Trophoblast cell (in vitro differentiated cells and primary cell): ENCODE data around the gene TSHZ1.

ENCODE experiments used
- DNase-seq, 2 donors: peaks; one replicate each; pipeline ENCODE4 v3.0.0-alpha.2; 2016
- H2AFZ ChIP-seq: 2 replicates; pipeline ENCODE4 v1.6.1; 2013; ENCODE audit warnings: low read length, moderate library complexity, mild to moderate bottlenecking; ENCODE audit not compliant: insufficient read depth, poor library complexity
- H2AK5ac ChIP-seq: 2 replicates; pipeline ENCODE4 v1.6.1; 2013; ENCODE audit warnings: mild to moderate bottlenecking, low read length
- H2BK120ac ChIP-seq: 2 replicates; pipeline ENCODE4 v1.6.1; 2013; ENCODE audit warnings: low read length, mild to moderate bottlenecking, moderate library complexity; ENCODE audit not compliant: insufficient read depth, poor library complexity
- H2BK12ac ChIP-seq: 2 replicates; pipeline ENCODE4 v1.6.1; 2013; ENCODE audit warnings: mild to moderate bottlenecking, low read length, moderate library complexity
- H2BK5ac ChIP-seq: 2 replicates; pipeline ENCODE4 v1.6.1; 2013; ENCODE audit warnings: low read length, low read depth, moderate library complexity, mild to moderate bottlenecking; ENCODE audit not compliant: poor library complexity
- H3K14ac ChIP-seq: 2 replicates; pipeline ENCODE4 v1.6.1; 2013; ENCODE audit warnings: mild to moderate bottlenecking, low read length
- H3K18ac ChIP-seq: 2 replicates; pipeline ENCODE4 v1.6.1; 2013; ENCODE audit warnings: mild to moderate bottlenecking, low read length
- H3K23ac ChIP-seq: 2 replicates; pipeline ENCODE4 v1.6.1; 2013; ENCODE audit warnings: low read length
- H3K27ac ChIP-seq: 2 replicates; pipeline ENCODE4 v1.5.1; 2013; ENCODE audit warnings: low read depth, mild to moderate bottlenecking, inconsistent platforms, low read length, moderate library complexity
- H3K27me3 ChIP-seq: 2 replicates; pipeline ENCODE4 v1.6.1; 2013; ENCODE audit warnings: inconsistent platforms, mild to moderate bottlenecking, low read length, moderate library complexity; ENCODE audit not compliant: insufficient read depth
- H3K36me3 ChIP-seq, 2 experiments: 1 replicate in 1 of 2; 2 replicates in 1 of 2; pipeline ENCODE4 v1.6.1; 2013; ENCODE audit warnings: low read length in 2 of 2, mild to moderate bottlenecking in 2 of 2, moderate library complexity in 1 of 2; ENCODE audit not compliant: insufficient read depth in 2 of 2, control insufficient read depth in 1 of 2
- H3K4ac ChIP-seq: 2 replicates; pipeline ENCODE4 v1.6.1; 2013; ENCODE audit warnings: low read depth, mild to moderate bottlenecking, low read length, moderate library complexity
- H3K4me1 ChIP-seq, 2 experiments: 1 replicate in 1 of 2; 2 replicates in 1 of 2; pipeline ENCODE4 v1.6.1; 2013; ENCODE audit warnings: low read length in 2 of 2, mild to moderate bottlenecking in 2 of 2, moderate library complexity in 1 of 2; ENCODE audit not compliant: insufficient read depth in 2 of 2, control insufficient read depth in 1 of 2
- H3K4me2 ChIP-seq: 2 replicates; pipeline ENCODE4 v1.6.1; 2013; ENCODE audit warnings: inconsistent platforms, mild to moderate bottlenecking, low read length, moderate library complexity
- H3K4me3 ChIP-seq: 2 replicates; pipeline ENCODE4 v1.5.1; 2013; ENCODE audit warnings: mild to moderate bottlenecking, low read depth, low read length, inconsistent platforms
- H3K79me1 ChIP-seq: one replicate; pipeline ENCODE4 v1.6.1; 2013; ENCODE audit warnings: low read length
- H3K79me2 ChIP-seq: 2 replicates; pipeline ENCODE4 v1.6.1; 2013; ENCODE audit warnings: low read length, mild to moderate bottlenecking; ENCODE audit not compliant: control insufficient read depth, insufficient read depth, poor library complexity
- H3K9ac ChIP-seq: 2 replicates; pipeline ENCODE4 v1.6.1; 2013; ENCODE audit warnings: mild to moderate bottlenecking, low read length
- H3K9me3 ChIP-seq: 2 replicates; pipeline ENCODE4 v1.6.1; 2013; ENCODE audit warnings: low read depth, mild to moderate bottlenecking, control low read depth, inconsistent platforms, low read length; ENCODE audit not compliant: insufficient read depth
- H4K12ac ChIP-seq: 2 replicates; pipeline ENCODE4 v1.6.1; 2013; ENCODE audit warnings: low read depth, mild to moderate bottlenecking, low read length, moderate library complexity
- H4K8ac ChIP-seq: 2 replicates; pipeline ENCODE4 v1.6.1; 2013; ENCODE audit warnings: low read depth, mild to moderate bottlenecking, low read length, moderate library complexity
- H4K91ac ChIP-seq: one replicate; pipeline ENCODE4 v1.6.1; 2013; ENCODE audit warnings: low read depth, mild to moderate bottlenecking, low read length, moderate library complexity
- WGBS: extraction: QIAGEN DNeasy Blood & Tissue Kit; methylation state at CpG from one replicate; pipeline ENCODE4 v1.1.7; 2013; ENCODE audit warnings: missing lambda C conversion rate; ENCODE audit not compliant: insufficient read length, insufficient coverage; ENCODE audit errors: extremely low coverage; 5-methylcytosine and 5-hydroxymethylcytosine counted together

TSHZ1 gene

GRCh38 chr18:75209129-75209950 is 1.3 kb upstream of the TSHZ1 start, which contains the start of gene PTGR3:
PTGR3 (minus strand) TSS chr18:75209139; CDS start chr18:75209058, 81 bp downstream.
- Histone ChIP-seq H3K27ac (peak within 1 kb of the TSS; percentile 77), H3K36me3 (no peaks in the 10 kb centered on the region), H4K12ac (peak within 1 kb of the TSS; percentile 84), H2BK120ac (peak within 1 kb of the TSS; percentile 71), H2BK5ac (peak within 1 kb of the TSS; percentile 68), H3K9me3 (peaks cover 4% of the 10 kb centered on the region), H2AK5ac (no peak within 1 kb of the TSS), H2AFZ (peak within 1 kb of the TSS; percentile 99), H3K79me2 (peaks cover 5% of the 10 kb centered on the region), H3K14ac (peak within 1 kb of the TSS; percentile 91), H3K79me1 (peaks cover 8% of the 10 kb centered on the region), H3K27me3 (peaks cover 50% of the 10 kb centered on the region), H4K8ac (peak within 1 kb of the TSS; percentile 93), H2BK12ac (no peak within 1 kb of the TSS), H3K23ac (peak within 1 kb of the TSS; percentile 76), H3K18ac (peak within 1 kb of the TSS; percentile 83), H4K91ac (peak within 1 kb of the TSS; percentile 97), H3K9ac (peak within 1 kb of the TSS; percentile 57), H3K4me1 (peaks cover 13 to 18% of the 10 kb centered on the region in 2 experiments), H3K4ac (peak within 1 kb of the TSS; percentile 67), H3K4me2 (peak within 1 kb of the TSS; percentile 84), H3K4me3 (peak within 1 kb of the TSS; percentile 83)
- peak; percentile 30 to 63 for DNase-seq
- WGBS, result no CpG with 5 or more reads among the region's 88 CpGs

- peaks cover 44% of the 10 kb centered on the region for H3K27me3 ChIP-seq
- H2AK5ac ChIP-seq, result no peak overlapping the region
- no peak overlapping the region for H4K91ac ChIP-seq
- WGBS, result no CpG with 5 or more reads among the region's 8 CpGs
- H4K12ac ChIP-seq, result no peak overlapping the region
- H3K27ac ChIP-seq, result peak overlapping the region; percentile 77
- H2AFZ ChIP-seq, result peak overlapping the region; percentile 99
- no peak overlapping the region for H2BK120ac ChIP-seq
- no peak overlapping the region for H3K18ac ChIP-seq
- H3K9me3 ChIP-seq, result peaks cover 4% of the 10 kb centered on the region
- peak overlapping the region; percentile 93 for H4K8ac ChIP-seq
- H3K4me1 ChIP-seq, result peaks cover 7 to 13% of the 10 kb centered on the region in 2 experiments
- H3K4ac ChIP-seq, result no peak overlapping the region
- no peak overlapping the region for H3K23ac ChIP-seq
- H3K14ac ChIP-seq, result no peak overlapping the region
- H3K9ac ChIP-seq, result no peak overlapping the region
- H3K79me2 ChIP-seq, result peaks cover 5% of the 10 kb centered on the region
- H2BK12ac ChIP-seq, result no peak overlapping the region
- no peak overlapping the region for H2BK5ac ChIP-seq
- no peaks in the 10 kb centered on the region for H3K36me3 ChIP-seq
- DNase-seq, result peak in 1 of 2 donors; percentile 45
- no peak overlapping the region for H3K4me3 ChIP-seq
- H3K4me2 ChIP-seq, result peak overlapping the region; percentile 68
- peaks cover 8% of the 10 kb centered on the region for H3K79me1 ChIP-seq
Observed at GRCh38 chr18:75209951-75210258, 692 bp upstream of the TSHZ1 start.

- DNase-seq, result peak in 1 of 2 donors; percentile 53
- Histone ChIP-seq H3K4ac (no peak overlapping the region), H2AK5ac (no peak overlapping the region), H3K18ac (no peak overlapping the region), H3K4me2 (peak overlapping the region; percentile 78), H3K9ac (no peak overlapping the region), H2BK5ac (no peak overlapping the region), H3K79me2 (peaks cover 5% of the 10 kb centered on the region), H3K4me3 (peak overlapping the region; percentile 67), H3K9me3 (peaks cover 4% of the 10 kb centered on the region), H4K8ac (peak overlapping the region; percentile 9), H4K12ac (peak overlapping the region; percentile 67), H3K27ac (no peak overlapping the region), H3K4me1 (peaks cover 5 to 10% of the 10 kb centered on the region in 2 experiments), H3K36me3 (no peaks in the 10 kb centered on the region), H2BK12ac (peak overlapping the region; percentile 51), H4K91ac (peak overlapping the region; percentile 35), H3K23ac (no peak overlapping the region), H3K79me1 (peaks cover 8% of the 10 kb centered on the region), H2BK120ac (no peak overlapping the region), H3K27me3 (peaks cover 34% of the 10 kb centered on the region), H2AFZ (peak overlapping the region; percentile 75), H3K14ac (no peak overlapping the region)
- no CpG with 5 or more reads among the region's 64 CpGs for WGBS
Observed at GRCh38 chr18:75211002-75211621, 515 bp downstream of the TSHZ1 start.

GRCh38 chr18:75211626-75211952 is 992 bp downstream of the TSHZ1 start:
- Histone ChIP-seq H4K91ac (no peak overlapping the region), H2AK5ac (no peak overlapping the region), H2AFZ (peak overlapping the region; percentile 79), H3K4me1 (peaks cover 5 to 10% of the 10 kb centered on the region in 2 experiments), H3K27ac (no peak overlapping the region), H3K18ac (peak overlapping the region; percentile 67), H3K27me3 (peaks cover 29% of the 10 kb centered on the region), H3K9ac (no peak overlapping the region), H4K12ac (no peak overlapping the region), H3K4me2 (peak overlapping the region; percentile 78), H3K36me3 (no peaks in the 10 kb centered on the region), H3K14ac (peak overlapping the region; percentile 48), H2BK120ac (peak overlapping the region; percentile 17), H3K4ac (no peak overlapping the region), H3K23ac (no peak overlapping the region), H3K9me3 (peaks cover 4% of the 10 kb centered on the region), H3K79me2 (peaks cover 5% of the 10 kb centered on the region), H3K4me3 (peak overlapping the region; percentile 77), H2BK12ac (no peak overlapping the region), H4K8ac (no peak overlapping the region), H2BK5ac (no peak overlapping the region), H3K79me1 (peaks cover 8% of the 10 kb centered on the region)
- no CpG with 5 or more reads among the region's 66 CpGs for WGBS
- DNase-seq, result no peak
